H1 (cell line): ENCODE data around the gene HIGD1B. TPM values are rescaled to one million over a fixed set of nuclear protein-coding genes. Genes with fewer than 3 reads are reported as not detected.

Source experiments
- CTCF ChIA-PET: fragments of 300-600 bp; sonication (Branson Sonifier 250); formaldehyde crosslinking; loops from one replicate; lab custom pipeline; 2021; ENCODE audit not compliant: partially characterized antibody; lab: Charles Lee
- POLR2A ChIA-PET: fragments of 300-600 bp; sonication (Branson Sonifier 250); formaldehyde crosslinking; loops from one replicate; lab custom pipeline; 2021; ENCODE audit warnings: inconsistent platforms; ENCODE audit not compliant: partially characterized antibody; lab: Charles Lee
- DNase-seq, 2 experiments: peaks; one replicate each; pipeline versions ENCODE4 v3.0.0 to v3.0.0-alpha.2; 2010 to 2022; ENCODE audit warnings: low spot score in 2 of 2, low read depth in 1 of 2, mixed read lengths in 1 of 2
- FAIRE-seq: peaks from 2 replicates; lab custom pipeline; 2011; peaks lifted over from hg19 to GRCh38; lab: Jason Lieb, UNC
- H2AFZ ChIP-seq: 2 replicates; pipeline ENCODE4 v1.8.1; 2012; ENCODE audit warnings: low read length, inconsistent platforms
- H2AK5ac ChIP-seq: 2 replicates; pipeline ENCODE4 v1.6.1; 2013; ENCODE audit warnings: low read depth, low read length
- H2BK120ac ChIP-seq: replicated peaks from 2 replicates; pipeline ENCODE3; 2013; ENCODE audit warnings: low read depth, low read length, inconsistent platforms
- H2BK12ac ChIP-seq: 2 replicates; pipeline ENCODE4 v1.6.1; 2013; ENCODE audit warnings: low read depth, low read length
- H2BK15ac ChIP-seq: 2 replicates; pipeline ENCODE4 v1.6.1; 2013; ENCODE audit warnings: low read length
- H2BK20ac ChIP-seq: 2 replicates; pipeline ENCODE4 v1.6.1; 2013; ENCODE audit warnings: low read length
- H2BK5ac ChIP-seq: 2 replicates; pipeline ENCODE4 v1.6.1; 2013; ENCODE audit warnings: low read depth, low read length
- H3K14ac ChIP-seq: 2 replicates; pipeline ENCODE4 v1.6.1; 2013; ENCODE audit warnings: inconsistent platforms; ENCODE audit not compliant: insufficient read length
- H3K18ac ChIP-seq: 2 replicates; pipeline ENCODE4 v1.6.1; 2013; ENCODE audit warnings: low read length; ENCODE audit errors: extremely low read depth
- H3K23ac ChIP-seq: 2 replicates; pipeline ENCODE4 v1.6.1; 2013; ENCODE audit warnings: inconsistent platforms; ENCODE audit not compliant: insufficient read length
- H3K23me2 ChIP-seq: 2 replicates; pipeline ENCODE4 v1.6.1; 2013; ENCODE audit warnings: low read depth, low read length
- H3K27ac ChIP-seq: 2 replicates; pipeline ENCODE4 v1.6.1; 2011; ENCODE audit warnings: low read depth, low read length, inconsistent platforms
- H3K27me3 ChIP-seq, 4 experiments: replicated peaks in 1 of 4; 1 replicate in 1 of 4; 2 replicates in 3 of 4; pipeline versions ENCODE4 v1.6.1 to v1.8.1; 2011 to 2013; ENCODE audit warnings: low read length in 3 of 4, mild to moderate bottlenecking in 3 of 4, inconsistent platforms in 2 of 4, mixed read lengths in 2 of 4, moderate library complexity in 1 of 4; ENCODE audit not compliant: control insufficient read depth in 3 of 4, insufficient read depth in 3 of 4; ENCODE audit errors: extremely low read depth in 1 of 4
- H3K36me3 ChIP-seq, 4 experiments: 2 replicates each; pipeline versions ENCODE4 v1.6.1 to v1.8.1; 2011 to 2013; ENCODE audit warnings: mild to moderate bottlenecking in 4 of 4, low read length in 3 of 4, moderate library complexity in 2 of 4, control low read depth in 1 of 4, inconsistent platforms in 1 of 4; ENCODE audit not compliant: insufficient read depth in 4 of 4, control insufficient read depth in 2 of 4
- H3K4ac ChIP-seq: replicated peaks from 2 replicates; pipeline ENCODE3; 2013; ENCODE audit warnings: low read length, low read depth, mixed read lengths, inconsistent platforms; ENCODE audit not compliant: insufficient read length
- H3K4me1 ChIP-seq, 4 experiments: replicated peaks in 1 of 4; 1 replicate in 1 of 4; 2 replicates in 3 of 4; pipeline versions ENCODE4 v1.6.1 to v1.8.1; 2011 to 2013; ENCODE audit warnings: low read length in 3 of 4, inconsistent platforms in 2 of 4, mixed read lengths in 1 of 4; ENCODE audit not compliant: insufficient read depth in 4 of 4, control insufficient read depth in 3 of 4
- H3K4me2 ChIP-seq, 2 experiments: 2 replicates each; pipeline versions ENCODE4 v1.6.1 to v1.8.1; 2011 to 2013; ENCODE audit warnings: low read depth in 2 of 2, low read length in 2 of 2, control low read depth in 1 of 2, inconsistent platforms in 1 of 2, mild to moderate bottlenecking in 1 of 2; ENCODE audit not compliant: insufficient read depth in 1 of 2
- H3K4me3 ChIP-seq, 4 experiments: fragments of 200-600, 300-600 bp in 1 of 4; sonication (generic), shearing (Covaris generic), sonication (Bioruptor Twin) in 1 of 4; 2 replicates each; pipeline versions ENCODE4 v1.5.1 to v1.8.1; 2011 to 2016; ENCODE audit warnings: low read length in 4 of 4, low read depth in 3 of 4, control low read depth in 2 of 4, inconsistent platforms in 2 of 4, mild to moderate bottlenecking in 2 of 4, mixed read lengths in 1 of 4, moderate library complexity in 1 of 4; ENCODE audit not compliant: insufficient read depth in 2 of 4; ENCODE audit errors: extremely low read depth in 1 of 4
- H3K56ac ChIP-seq: replicated peaks from 2 replicates; pipeline ENCODE3; 2013; ENCODE audit warnings: low read depth, mild to moderate bottlenecking, mixed read lengths, low read length, inconsistent platforms; ENCODE audit not compliant: insufficient read length
- H3K79me1 ChIP-seq: 2 replicates; pipeline ENCODE4 v1.6.1; 2013; ENCODE audit warnings: low read depth, low read length, control low read depth
- H3K79me2 ChIP-seq, 2 experiments: 2 replicates each; pipeline versions ENCODE4 v1.6.1 to v1.8.1; 2012 to 2013; ENCODE audit warnings: low read length in 2 of 2, mild to moderate bottlenecking in 2 of 2, inconsistent platforms in 1 of 2; ENCODE audit not compliant: insufficient read depth in 2 of 2, control insufficient read depth in 1 of 2
- H3K9ac ChIP-seq, 4 experiments: replicated peaks in 1 of 4; 1 replicate in 1 of 4; 2 replicates in 3 of 4; pipeline versions ENCODE4 v1.6.1 to v1.8.1; 2011 to 2013; ENCODE audit warnings: low read depth in 3 of 4, low read length in 3 of 4, control low read depth in 2 of 4, mild to moderate bottlenecking in 2 of 4, moderate library complexity in 2 of 4, inconsistent platforms in 1 of 4; ENCODE audit errors: extremely low read depth in 1 of 4
- H3K9me3 ChIP-seq, 2 experiments: 2 replicates each; pipeline versions ENCODE4 v1.6.1 to v1.8.1; 2012 to 2013; ENCODE audit warnings: mild to moderate bottlenecking in 2 of 2, moderate library complexity in 2 of 2, control low read depth in 1 of 2, inconsistent platforms in 1 of 2, low read depth in 1 of 2, low read length in 1 of 2, mixed read lengths in 1 of 2; ENCODE audit not compliant: insufficient read depth in 2 of 2
- H4K20me1 ChIP-seq, 2 experiments: replicated peaks in 1 of 2; 2 replicates each; pipeline versions ENCODE3 to v1.8.1; 2011 to 2013; ENCODE audit warnings: inconsistent platforms in 2 of 2, low read length in 2 of 2, mild to moderate bottlenecking in 1 of 2; ENCODE audit not compliant: insufficient read depth in 2 of 2, control insufficient read depth in 1 of 2
- H4K5ac ChIP-seq: 2 replicates; pipeline ENCODE4 v1.6.1; 2013; ENCODE audit warnings: low read length, low read depth, mixed read lengths, inconsistent platforms; ENCODE audit not compliant: insufficient read length
- H4K8ac ChIP-seq: 2 replicates; pipeline ENCODE4 v1.8.0; 2013; ENCODE audit warnings: mild to moderate bottlenecking, moderate library complexity, low read length, inconsistent platforms; ENCODE audit not compliant: insufficient read depth; ENCODE audit errors: extremely low read depth
- H4K91ac ChIP-seq: replicated peaks from 2 replicates; pipeline ENCODE3; 2013; ENCODE audit warnings: low read length, mixed read lengths, inconsistent platforms; ENCODE audit not compliant: insufficient read length
- EZH2 ChIP-seq: fragments of 200-600 bp; sonication (generic); IDR thresholded peaks from 2 replicates; pipeline ENCODE4 v1.7.1; 2012; ENCODE audit warnings: low read depth, mild to moderate bottlenecking, moderate library complexity, low read length, inconsistent platforms; ENCODE audit not compliant: severe bottlenecking
- GABPA ChIP-seq: IDR thresholded peaks from 2 replicates; pipeline ENCODE4 v1.6.1; 2011; ENCODE audit warnings: mild to moderate bottlenecking, low read length, moderate library complexity, borderline replicate concordance; ENCODE audit not compliant: insufficient read depth
- WGBS, 2 experiments: shearing (Covaris generic) in 1 of 2; methylation state at CpG; one replicate each; pipeline versions ENCODE4 v1.1.6 to v1.1.7; 2013 to 2015; ENCODE audit warnings: low lambda C conversion rate in 2 of 2, mixed read lengths in 2 of 2, inconsistent platforms in 1 of 2, low coverage in 1 of 2, missing lambda C conversion rate in 1 of 2; ENCODE audit not compliant: insufficient replicate concordance in 2 of 2, insufficient coverage in 1 of 2, insufficient read length in 1 of 2; ENCODE audit errors: extremely low coverage in 1 of 2, missing lambda C conversion rate in 1 of 2; 5-methylcytosine and 5-hydroxymethylcytosine counted together
- polyA plus RNA-seq, 7 experiments: library from polyadenylated mRNA; depleted of rRNA in 3 of 7; stranded (reverse) in 5 of 7; unstranded in 2 of 7; fragments of >200 nt in 5 of 7; fragments of 200-250 nt in 2 of 7; gene quantifications; 1 replicate in 5 of 7; 2 replicates in 1 of 7; 4 replicates in 1 of 7; pipeline versions ENCODE4 v1.2.1 to v1.2.3, GENCODE V29; 2011 to 2013; ENCODE audit warnings: missing spikeins in 2 of 7, mixed read lengths in 2 of 7
- total RNA-seq: library from RNA; stranded (reverse); fragmentation: NEBNext Ultra II Directional; extraction: Animal tissue kit (Norgen Biotek cat#: 25700); gene quantifications from 2 replicates; pipeline ENCODE4 v1.2.1, GENCODE V29; 2021

HIGD1B gene
- total and polyA plus RNA-seq, 2 of the 8 experiments (the other 6 are each of a cell fraction or from before 2014, with no cell fraction given) = not detected

DNA sequence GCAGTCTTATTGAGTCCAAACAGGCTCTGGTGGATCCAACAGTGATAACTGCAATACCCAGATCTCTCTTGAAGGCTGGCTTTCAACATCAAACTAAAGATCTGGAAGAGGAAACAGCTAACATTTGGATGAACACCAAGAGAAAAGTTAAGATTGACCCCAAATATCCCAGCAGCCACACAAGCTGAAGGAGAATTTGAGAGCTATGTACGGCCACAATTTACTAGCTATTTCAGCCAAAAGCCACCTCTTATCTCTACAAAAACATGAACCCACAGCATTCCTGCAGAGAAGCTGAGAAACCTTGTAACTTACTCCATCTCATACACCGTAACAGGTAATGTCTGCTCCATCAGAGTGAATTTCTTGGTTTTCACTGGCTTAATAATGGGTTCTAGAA, 37.3 kb downstream of the HIGD1B start:
- no peaks in the 10 kb centered on the region for H3K9me3 ChIP-seq
- H2BK120ac ChIP-seq = no peak overlapping the region
- no peaks in the 10 kb centered on the region for H3K4me1 ChIP-seq
- no peak overlapping the region for H3K4ac ChIP-seq
- DNase-seq = no peak
- no peak overlapping the region for H2BK12ac ChIP-seq
- CTCF ChIA-PET = interaction anchor here (0.6 to 8.8 kb wide), 7 partner anchors 9 to 1308 kb away, joined by 3 to 154 read pairs (median 6); partner anchors contain the start of gene ACBD4
- no peaks in the 10 kb centered on the region for H3K27me3 ChIP-seq
- TF ChIP-seq GABPA = no peak
- TF ChIP-seq EZH2 = no peak
- TF ChIP-seq, all 59 proteins: peak for 0
- Histone ChIP-seq H3K9ac (no peak overlapping the region), H3K79me2 (peaks cover 0 to 25% of the 10 kb centered on the region in 2 experiments; a peak in 2 of 4 replicates), H3K79me1 (peaks cover 2% of the 10 kb centered on the region; the same call in 1 of the 2 replicates), H3K4me3 (no peak overlapping the region), H2AK5ac (no peak overlapping the region), H3K36me3 (peaks cover 24 to 64% (median 51%) of the 10 kb centered on the region in 4 experiments), H4K8ac (no peak overlapping the region), H3K23me2 (no peaks in the 10 kb centered on the region), H3K23ac (no peak overlapping the region), H4K5ac (no peak overlapping the region), H2AFZ (no peak overlapping the region), H4K91ac (no peak overlapping the region), H2BK15ac (no peak overlapping the region), H4K20me1 (peaks cover 3 to 7% of the 10 kb centered on the region in 2 experiments), H2BK20ac (no peak overlapping the region), H3K14ac (no peak overlapping the region), H2BK5ac (no peak overlapping the region), H3K56ac (no peak overlapping the region), H3K4me2 (no peak overlapping the region), H3K18ac (no peak overlapping the region), H3K27ac (no peak overlapping the region)
- POLR2A ChIA-PET = interaction anchor here (0.7 to 1.5 kb wide), 5 partner anchors 9 to 110 kb away, joined by 3 to 6 read pairs (median 4); partner anchors contain the start of gene EFTUD2
- 95% methylated on average over 2 of the region's 2 CpGs; no CpG with 5 or more reads in 1 of the 2 experiments for WGBS, 2 experiments
- no peak for FAIRE-seq
